HCT116 (cell line): ENCODE results near the gene VASN.

Source experiments
- CBX3 ChIP-seq: IDR thresholded peaks from 2 replicates; pipeline ENCODE4 v1.6.1; 2012; ENCODE audit warnings: low read depth
- CTCF ChIP-seq, 3 experiments: fragments of 200-600 bp in 1 of 3; sonication (generic) in 1 of 3; IDR thresholded peaks in 2 of 3; conservative IDR thresholded peaks in 1 of 3; 2 replicates each; pipeline ENCODE4 v1.5.1; 2012 to 2017; ENCODE audit warnings: low read depth in 2 of 3, low read length in 2 of 3, antibody characterized with exemption in 1 of 3, borderline replicate concordance in 1 of 3, control low read depth in 1 of 3, mild to moderate bottlenecking in 1 of 3, mixed read lengths in 1 of 3, mixed run types in 1 of 3, moderate library complexity in 1 of 3; ENCODE audit not compliant: insufficient read depth in 1 of 3
- EZH2 ChIP-seq: fragments of 200-600 bp; sonication (generic); IDR thresholded peaks from 2 replicates; pipeline ENCODE4 v1.6.1; 2017; ENCODE audit warnings: antibody characterized with exemption, mixed run types
- FOSL1 ChIP-seq: IDR thresholded peaks from 2 replicates; pipeline ENCODE4 v1.6.1; 2012; ENCODE audit warnings: low read depth
- JUND ChIP-seq: IDR thresholded peaks from 2 replicates; pipeline ENCODE4 v1.6.1; 2012
- POLR2A ChIP-seq: IDR thresholded peaks from 2 replicates; pipeline ENCODE4 v1.7.0; 2011; ENCODE audit warnings: borderline replicate concordance; ENCODE audit not compliant: insufficient read depth, insufficient read length; ENCODE audit errors: extremely low read depth
- POLR2AphosphoS5 ChIP-seq: IDR thresholded peaks from 2 replicates; pipeline ENCODE4 v1.6.1; 2011; ENCODE audit warnings: mild to moderate bottlenecking, low read depth, low read length, moderate library complexity
- SP1 ChIP-seq: IDR thresholded peaks from 2 replicates; pipeline ENCODE4 v1.6.1; 2012; ENCODE audit warnings: low read depth
- YY1 ChIP-seq: IDR thresholded peaks from 2 replicates; pipeline ENCODE4 v1.6.1; 2011; ENCODE audit warnings: low read length, low read depth, moderate library complexity, mild to moderate bottlenecking; ENCODE audit not compliant: insufficient replicate concordance; ENCODE audit errors: extremely low read depth
- ZNF274 ChIP-seq: fragments of 200-500 bp; sonication (Bioruptor generic); IDR thresholded peaks from 2 replicates; pipeline ENCODE4 v1.6.1; 2014; ENCODE audit warnings: mild to moderate bottlenecking, low read depth, low read length, inconsistent platforms

DNA sequence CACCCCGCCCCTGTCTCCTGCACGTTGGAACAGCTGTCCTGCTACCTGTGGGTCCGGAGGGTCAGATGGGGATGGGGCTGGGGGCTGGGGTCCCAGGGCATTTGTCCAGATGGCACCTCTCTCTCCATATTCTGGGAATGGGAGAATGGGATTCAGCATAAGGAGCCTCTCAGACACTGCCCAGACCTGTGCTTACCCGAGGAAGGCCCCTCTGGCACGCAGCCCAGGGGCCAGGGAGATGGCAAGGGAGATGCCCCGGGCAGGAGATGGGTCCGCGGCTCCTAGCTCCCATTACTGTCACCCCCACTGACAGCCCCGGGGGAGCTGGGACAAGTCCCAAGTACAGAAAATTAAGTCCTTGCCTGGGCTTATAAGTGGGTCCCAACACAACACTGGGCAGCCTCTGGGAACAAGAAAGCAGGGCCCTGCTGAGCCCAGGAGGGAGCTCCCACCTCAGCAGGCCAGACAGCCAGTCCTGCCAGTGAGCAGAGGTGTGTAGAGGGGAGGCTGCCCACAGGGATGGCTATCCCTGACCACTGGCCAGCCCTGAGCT lies 1.8 kb downstream of the VASN start:
- TF ChIP-seq CTCF (IDR thresholded peaks at IDR 0.05 in 2 of 3, conservative IDR thresholded peaks at IDR 0.05 in 1 of 3; ENCODE audit: borderline replicate concordance in 1 of 3, insufficient read depth in 1 of 3, low read depth in 2 of 3, low read length in 2 of 3) (no peak), EZH2 (no peak), SP1 (no peak), CBX3 (no peak), FOSL1 (no peak), POLR2AphosphoS5 (no peak), JUND (no peak), POLR2A (no peak), YY1 (no peak), ZNF274 (no peak)
